Astrocyte (in vitro differentiated cells and primary cell): ENCODE measurements around the gene RNF150. TPM values are rescaled to one million over a fixed set of nuclear protein-coding genes. Genes with fewer than 3 reads are reported as not detected.
A peak's percentile ranks its signal among the peaks of the same experiment; 100 is the strongest.

Source experiments
- DNase-seq: peaks from one replicate; pipeline ENCODE4 v3.0.0-alpha.2; 2010; ENCODE audit warnings: low read depth
- FAIRE-seq: peaks from 2 replicates; lab custom pipeline; 2011; peaks lifted over from hg19 to GRCh38; lab: Jason Lieb, UNC
- H2AFZ ChIP-seq: 2 replicates; pipeline ENCODE4 v1.6.0; 2012; ENCODE audit warnings: low read depth, low read length, inconsistent platforms
- H3K27ac ChIP-seq: 2 replicates; pipeline ENCODE4 v1.5.1; 2011; ENCODE audit warnings: low read depth, low read length, inconsistent platforms
- H3K27me3 ChIP-seq: 2 replicates; pipeline ENCODE4 v1.6.0; 2011; ENCODE audit warnings: low read length, inconsistent platforms; ENCODE audit not compliant: insufficient read depth
- H3K36me3 ChIP-seq: 2 replicates; pipeline ENCODE4 v1.5.1; 2011; ENCODE audit warnings: low read length, inconsistent platforms; ENCODE audit not compliant: insufficient read depth
- H3K4me1 ChIP-seq: 2 replicates; pipeline ENCODE4 v1.5.1; 2011; ENCODE audit warnings: low read length, inconsistent platforms; ENCODE audit not compliant: insufficient read depth
- H3K4me2 ChIP-seq: 2 replicates; pipeline ENCODE4 v1.6.0; 2012; ENCODE audit warnings: low read length, inconsistent platforms
- H3K4me3 ChIP-seq: 2 replicates; pipeline ENCODE4 v1.5.1; 2011; ENCODE audit warnings: low read depth, mild to moderate bottlenecking, low read length, inconsistent platforms; ENCODE audit not compliant: insufficient read depth
- H3K79me2 ChIP-seq: 2 replicates; pipeline ENCODE4 v1.6.0; 2012; ENCODE audit warnings: mild to moderate bottlenecking, low read length, inconsistent platforms; ENCODE audit not compliant: insufficient read depth
- H3K9ac ChIP-seq: 2 replicates; pipeline ENCODE4 v1.6.0; 2012; ENCODE audit warnings: mild to moderate bottlenecking, low read length, inconsistent platforms
- H3K9me3 ChIP-seq: 2 replicates; pipeline ENCODE4 v1.5.1; 2012; ENCODE audit warnings: low read depth, mild to moderate bottlenecking, low read length, inconsistent platforms; ENCODE audit not compliant: insufficient read depth
- H4K20me1 ChIP-seq: 2 replicates; pipeline ENCODE4 v1.6.0; 2012; ENCODE audit warnings: low read length, inconsistent platforms; ENCODE audit not compliant: insufficient read depth
- H3K27ac Mint-ChIP-seq: one replicate; pipeline ENCODE4 v1.8.0; 2021; ENCODE audit warnings: mild to moderate bottlenecking, mixed read lengths; ENCODE audit not compliant: unreplicated experiment
- H3K27me3 Mint-ChIP-seq: one replicate; pipeline ENCODE4 v1.8.0; 2021; ENCODE audit warnings: low read depth, mixed read lengths; ENCODE audit not compliant: unreplicated experiment
- H3K36me3 Mint-ChIP-seq: one replicate; pipeline ENCODE4 v1.8.0; 2021; ENCODE audit warnings: low read depth, mixed read lengths; ENCODE audit not compliant: unreplicated experiment
- H3K4me1 Mint-ChIP-seq: one replicate; pipeline ENCODE4 v1.8.0; 2021; ENCODE audit warnings: low read depth, mixed read lengths; ENCODE audit not compliant: unreplicated experiment
- H3K4me3 Mint-ChIP-seq: one replicate; pipeline ENCODE4 v1.8.0; 2021; ENCODE audit warnings: mild to moderate bottlenecking, moderate library complexity, mixed read lengths; ENCODE audit not compliant: unreplicated experiment
- H3K9me3 Mint-ChIP-seq: one replicate; pipeline ENCODE4 v1.8.0; 2021; ENCODE audit warnings: mild to moderate bottlenecking, mixed read lengths; ENCODE audit not compliant: unreplicated experiment
- EZH2 ChIP-seq: IDR thresholded peaks from 2 replicates; pipeline ENCODE4 v1.6.1; 2012; ENCODE audit warnings: mild to moderate bottlenecking, low read length, inconsistent platforms; ENCODE audit not compliant: insufficient read depth
- total RNA-seq: library from RNA; stranded (reverse); gene quantifications from 2 replicates; pipeline ENCODE4 v1.2.1, GENCODE V29; 2021
- TF ChIP-seq, protein P1 (sequence below): IDR thresholded peaks from 2 replicates; pipeline ENCODE4 v1.5.1; 2011; ENCODE audit warnings: low read depth, mild to moderate bottlenecking, inconsistent platforms, low read length, moderate library complexity; ENCODE audit not compliant: insufficient read depth

RNF150 gene
- total RNA-seq, 1 donor from 2014 or later: 5.2 TPM

DNA sequence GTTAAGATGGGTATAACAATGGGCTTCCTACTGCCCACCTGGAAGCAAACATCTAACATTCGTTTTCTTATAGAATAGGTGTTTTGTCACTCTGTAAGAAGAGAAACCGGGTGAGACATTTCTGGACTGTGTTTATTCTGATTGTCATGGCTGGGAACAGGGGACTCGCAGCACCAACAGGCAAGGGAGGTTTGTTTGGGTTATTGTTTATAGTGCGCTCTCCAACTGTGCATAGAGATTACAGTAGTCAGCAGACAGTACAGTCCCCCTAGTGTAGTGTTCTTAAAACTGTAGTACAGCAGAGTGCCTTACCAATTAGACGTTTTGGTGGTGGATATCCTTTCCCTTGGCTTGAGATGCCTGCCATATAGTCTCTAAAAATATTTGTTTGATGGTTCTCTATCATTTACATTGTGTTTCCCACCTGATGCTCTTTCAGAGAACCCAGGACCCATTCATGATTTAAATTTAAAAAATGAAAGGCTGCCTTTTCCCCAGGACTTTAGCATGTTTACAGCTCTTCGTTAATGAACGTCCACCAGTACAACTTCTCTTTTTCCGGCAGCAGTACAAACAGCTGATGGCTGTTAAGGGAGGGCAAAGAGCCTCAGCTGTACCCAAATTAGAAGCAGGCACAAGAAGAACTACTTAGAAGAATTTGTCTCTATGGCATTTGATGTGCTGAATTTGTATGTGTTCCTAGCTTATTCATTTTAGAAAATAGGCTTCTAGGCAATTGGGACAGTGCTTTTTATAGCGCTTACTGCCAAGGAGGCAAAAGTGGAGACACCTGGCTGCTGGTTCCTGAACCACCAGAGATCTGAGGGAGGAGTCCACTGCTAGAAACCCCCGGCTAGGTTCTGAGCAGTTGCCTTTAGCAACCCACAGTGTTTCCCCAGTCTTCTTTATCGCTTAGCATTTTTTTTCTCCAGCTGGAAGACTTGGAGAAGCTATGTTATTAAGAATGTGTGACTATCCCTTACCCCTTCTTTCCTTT lies 1.0 kb upstream of the RNF150 start:
- peak overlapping the region; percentile 95 for H3K4me2 ChIP-seq
- peaks cover 16% of the 10 kb centered on the region for H4K20me1 ChIP-seq
- Mint-ChIP-seq H3K4me1 (no peaks in the 10 kb centered on the region), H3K27ac (no peak overlapping the region), H3K27me3 (peaks cover 2% of the 10 kb centered on the region), H3K36me3 (no peaks in the 10 kb centered on the region), H3K9me3 (no peaks in the 10 kb centered on the region), H3K4me3 (no peak overlapping the region)
- peak overlapping the region; percentile 85 for H3K9ac ChIP-seq
- no peaks in the 10 kb centered on the region for H3K9me3 ChIP-seq
- H3K36me3 ChIP-seq: no peaks in the 10 kb centered on the region
- no peaks in the 10 kb centered on the region for H3K27me3 ChIP-seq
- no peak overlapping the region for H2AFZ ChIP-seq
- no peak overlapping the region for H3K4me3 ChIP-seq
- TF ChIP-seq, protein P1, sequence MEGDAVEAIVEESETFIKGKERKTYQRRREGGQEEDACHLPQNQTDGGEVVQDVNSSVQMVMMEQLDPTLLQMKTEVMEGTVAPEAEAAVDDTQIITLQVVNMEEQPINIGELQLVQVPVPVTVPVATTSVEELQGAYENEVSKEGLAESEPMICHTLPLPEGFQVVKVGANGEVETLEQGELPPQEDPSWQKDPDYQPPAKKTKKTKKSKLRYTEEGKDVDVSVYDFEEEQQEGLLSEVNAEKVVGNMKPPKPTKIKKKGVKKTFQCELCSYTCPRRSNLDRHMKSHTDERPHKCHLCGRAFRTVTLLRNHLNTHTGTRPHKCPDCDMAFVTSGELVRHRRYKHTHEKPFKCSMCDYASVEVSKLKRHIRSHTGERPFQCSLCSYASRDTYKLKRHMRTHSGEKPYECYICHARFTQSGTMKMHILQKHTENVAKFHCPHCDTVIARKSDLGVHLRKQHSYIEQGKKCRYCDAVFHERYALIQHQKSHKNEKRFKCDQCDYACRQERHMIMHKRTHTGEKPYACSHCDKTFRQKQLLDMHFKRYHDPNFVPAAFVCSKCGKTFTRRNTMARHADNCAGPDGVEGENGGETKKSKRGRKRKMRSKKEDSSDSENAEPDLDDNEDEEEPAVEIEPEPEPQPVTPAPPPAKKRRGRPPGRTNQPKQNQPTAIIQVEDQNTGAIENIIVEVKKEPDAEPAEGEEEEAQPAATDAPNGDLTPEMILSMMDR: no peak
- no peak for TF ChIP-seq EZH2
- H3K79me2 ChIP-seq: peaks cover 11% of the 10 kb centered on the region
- H3K27ac ChIP-seq: no peak overlapping the region
- H3K4me1 ChIP-seq: peaks cover 14% of the 10 kb centered on the region
- DNase-seq (no peak), FAIRE-seq (no peak)

- TF ChIP-seq EZH2: no peak
- TF ChIP-seq, protein P1: no peak
- peak overlapping the region; percentile 83 for H3K4me3 ChIP-seq
- DNase-seq (peak; percentile 39), FAIRE-seq (no peak)
- Mint-ChIP-seq H3K36me3 (no peaks in the 10 kb centered on the region), H3K9me3 (no peaks in the 10 kb centered on the region), H3K27me3 (peaks cover 2% of the 10 kb centered on the region), H3K4me3 (peak overlapping the region; percentile 82), H3K4me1 (no peaks in the 10 kb centered on the region), H3K27ac (no peak overlapping the region)
- H3K4me1 ChIP-seq: peaks cover 14% of the 10 kb centered on the region
- H2AFZ ChIP-seq: peak overlapping the region; percentile 97
- peaks cover 23% of the 10 kb centered on the region for H3K79me2 ChIP-seq
- peak overlapping the region; percentile 42 for H3K27ac ChIP-seq
- no peaks in the 10 kb centered on the region for H3K36me3 ChIP-seq
- no peaks in the 10 kb centered on the region for H3K27me3 ChIP-seq
- peak overlapping the region; percentile 85 for H3K9ac ChIP-seq
- H4K20me1 ChIP-seq: peaks cover 16% of the 10 kb centered on the region
- H3K9me3 ChIP-seq: no peaks in the 10 kb centered on the region
- H3K4me2 ChIP-seq: peak overlapping the region; percentile 95
Measured at GRCh38 chr4:141132709-141133145, 542 bp downstream of the RNF150 start.
